IMR-90 (cell line): ENCODE data around the gene HHATL. TPM values are rescaled to one million over a fixed set of nuclear protein-coding genes. Genes with fewer than 3 reads are reported as not detected.
A peak's percentile ranks its signal among the peaks of the same experiment; 100 is the strongest.

Experiments used
- ATAC-seq: fragments of 200-7000 bp; cut with Tn5 transposase; 2 replicates; pipeline ENCODE4 v1.9.1; 2020; ENCODE audit warnings: low read depth, mild to moderate bottlenecking, moderate library complexity
- BruUV-seq: library from RNA; stranded (reverse); fragments of 400-500 nt; replicated peaks from 2 replicates; lab custom pipeline; 2021; lab: Mats Ljungman, UMichigan
- CTCF ChIA-PET: fragments of 300-600 bp; formaldehyde crosslinking; extraction: SDS; loops from one replicate; lab custom pipeline; 2021; ENCODE audit warnings: antibody characterized with exemption; lab: Yijun Ruan, JAX
- POLR2A ChIA-PET: fragments of 300-600 bp; sonication (Branson Sonifier 250); formaldehyde crosslinking; loops from one replicate; lab custom pipeline; 2022; ENCODE audit warnings: antibody characterized with exemption; ENCODE audit not compliant: unreplicated experiment; lab: Charles Lee
- DNase-seq: peaks from one replicate; pipeline ENCODE4 v3.0.0; 2013
- H2AFZ ChIP-seq: replicated peaks from 2 replicates; pipeline ENCODE3; 2013; ENCODE audit warnings: low read length, mild to moderate bottlenecking; ENCODE audit not compliant: poor library complexity
- H2AK5ac ChIP-seq: 2 replicates; pipeline ENCODE4 v1.6.1; 2013; ENCODE audit warnings: low read depth, low read length, inconsistent platforms
- H2AK9ac ChIP-seq: replicated peaks from 2 replicates; pipeline ENCODE3; 2013; ENCODE audit warnings: mild to moderate bottlenecking, low read depth, low read length, moderate library complexity; ENCODE audit not compliant: poor library complexity
- H2BK120ac ChIP-seq: 2 replicates; pipeline ENCODE4 v1.6.1; 2013; ENCODE audit warnings: low read depth, low read length, inconsistent platforms
- H2BK15ac ChIP-seq: 3 replicates; pipeline ENCODE4 v1.6.1; 2013; ENCODE audit warnings: low read depth, low read length, inconsistent platforms
- H2BK20ac ChIP-seq: 2 replicates; pipeline ENCODE4 v1.6.1; 2013; ENCODE audit warnings: low read depth, mild to moderate bottlenecking, inconsistent platforms, low read length, moderate library complexity
- H2BK5ac ChIP-seq: 2 replicates; pipeline ENCODE4 v1.6.1; 2013; ENCODE audit warnings: mild to moderate bottlenecking, low read depth, low read length, inconsistent platforms; ENCODE audit not compliant: poor library complexity, severe bottlenecking
- H3K14ac ChIP-seq: replicated peaks from 2 replicates; pipeline ENCODE4 v1.6.1; 2013; ENCODE audit warnings: low read depth, low read length, inconsistent platforms
- H3K18ac ChIP-seq: 2 replicates; pipeline ENCODE4 v1.6.1; 2013; ENCODE audit warnings: low read depth, low read length, control low read depth
- H3K23ac ChIP-seq: 2 replicates; pipeline ENCODE4 v1.6.1; 2013; ENCODE audit warnings: low read depth, low read length, inconsistent platforms
- H3K27ac ChIP-seq: 2 replicates; pipeline ENCODE4 v1.5.1; 2013; ENCODE audit warnings: mild to moderate bottlenecking, control low read depth, low read length; ENCODE audit not compliant: insufficient read depth
- H3K27me3 ChIP-seq: 2 replicates; pipeline ENCODE4 v1.6.1; 2013; ENCODE audit warnings: low read length; ENCODE audit not compliant: control insufficient read depth, insufficient read depth
- H3K36me3 ChIP-seq: 2 replicates; pipeline ENCODE4 v1.6.1; 2013; ENCODE audit warnings: low read length, mixed read lengths; ENCODE audit not compliant: control insufficient read depth, insufficient read depth
- H3K4ac ChIP-seq: 2 replicates; pipeline ENCODE4 v1.6.1; 2013; ENCODE audit warnings: low read depth, low read length, inconsistent platforms
- H3K4me1 ChIP-seq: 2 replicates; pipeline ENCODE4 v1.6.1; 2013; ENCODE audit warnings: low read length, mixed read lengths; ENCODE audit not compliant: control insufficient read depth, insufficient read depth
- H3K4me2 ChIP-seq: 2 replicates; pipeline ENCODE4 v1.6.1; 2013; ENCODE audit warnings: low read depth, mild to moderate bottlenecking, control low read depth, low read length, moderate library complexity
- H3K4me3 ChIP-seq: 2 replicates; pipeline ENCODE4 v1.5.1; 2013; ENCODE audit warnings: low read depth, mild to moderate bottlenecking, control low read depth, low read length, moderate library complexity; ENCODE audit not compliant: insufficient read depth
- H3K56ac ChIP-seq: 2 replicates; pipeline ENCODE4 v1.6.1; 2013; ENCODE audit warnings: low read length, inconsistent platforms; ENCODE audit not compliant: insufficient read depth; ENCODE audit errors: extremely low read depth
- H3K79me1 ChIP-seq, 2 experiments: 2 replicates each; pipeline ENCODE4 v1.6.1; 2013; ENCODE audit warnings: low read length in 2 of 2, inconsistent platforms in 1 of 2, low read depth in 1 of 2
- H3K9ac ChIP-seq: 2 replicates; pipeline ENCODE4 v1.6.1; 2013; ENCODE audit warnings: low read depth, low read length, control low read depth
- H3K9me1 ChIP-seq: 2 replicates; pipeline ENCODE4 v1.6.1; 2013; ENCODE audit warnings: low read length, inconsistent platforms; ENCODE audit not compliant: insufficient read depth
- H3K9me3 ChIP-seq: 2 replicates; pipeline ENCODE4 v1.6.1; 2013; ENCODE audit warnings: low read length; ENCODE audit not compliant: control insufficient read depth, insufficient read depth
- H4K20me1 ChIP-seq: 2 replicates; pipeline ENCODE4 v1.6.1; 2013; ENCODE audit warnings: low read length, inconsistent platforms; ENCODE audit not compliant: insufficient read depth
- H4K5ac ChIP-seq: 2 replicates; pipeline ENCODE4 v1.6.1; 2013; ENCODE audit warnings: mild to moderate bottlenecking, low read depth, low read length, control low read depth
- H4K8ac ChIP-seq, 2 experiments: 2 replicates each; pipeline ENCODE4 v1.6.1; 2013; ENCODE audit warnings: low read depth in 2 of 2, low read length in 2 of 2, control low read depth in 1 of 2, inconsistent platforms in 1 of 2
- H4K91ac ChIP-seq: 2 replicates; pipeline ENCODE4 v1.6.1; 2013; ENCODE audit warnings: low read depth, low read length, inconsistent platforms; ENCODE audit not compliant: insufficient read depth
- BHLHE40 ChIP-seq: fragments of 150-350 bp; IDR thresholded peaks from 2 replicates; pipeline ENCODE4 v1.6.1; 2016; ENCODE audit warnings: mild to moderate bottlenecking, low read depth, low read length
- CEBPB ChIP-seq: IDR thresholded peaks from 2 replicates; pipeline ENCODE4 v1.6.1; 2012; ENCODE audit warnings: low read depth, low read length, improper control_type of control experiment
- CHD1 ChIP-seq: IDR thresholded peaks from 2 replicates; pipeline ENCODE4 v1.6.1; 2012; ENCODE audit warnings: low read depth, low read length, improper control_type of control experiment
- CTCF ChIP-seq: conservative IDR thresholded peaks from 2 replicates; pipeline ENCODE4 v1.5.1; 2012; ENCODE audit warnings: mild to moderate bottlenecking, low read depth, low read length, improper control_type of control experiment
- ELK1 ChIP-seq: fragments of 150-350 bp; IDR thresholded peaks from 2 replicates; pipeline ENCODE4 v1.6.1; 2016; ENCODE audit warnings: low read depth, mild to moderate bottlenecking, low read length, moderate library complexity, borderline replicate concordance
- FOS ChIP-seq: fragments of 150-350 bp; IDR thresholded peaks from 2 replicates; pipeline ENCODE4 v1.6.1; 2016; ENCODE audit warnings: low read depth, low read length
- MAFK ChIP-seq: IDR thresholded peaks from 2 replicates; pipeline ENCODE4 v1.6.1; 2012; ENCODE audit warnings: low read depth, low read length, improper control_type of control experiment
- MAZ ChIP-seq: IDR thresholded peaks from 2 replicates; pipeline ENCODE4 v1.6.1; 2012; ENCODE audit warnings: low read depth, mild to moderate bottlenecking, low read length, improper control_type of control experiment, moderate library complexity, borderline replicate concordance
- MXI1 ChIP-seq: IDR thresholded peaks from 2 replicates; pipeline ENCODE4 v1.6.1; 2012; ENCODE audit warnings: low read depth, mild to moderate bottlenecking, low read length, moderate library complexity, borderline replicate concordance
- NFE2L2 ChIP-seq: fragments of 150-350 bp; IDR thresholded peaks from 2 replicates; pipeline ENCODE4 v1.6.1; 2016; ENCODE audit warnings: low read depth, mild to moderate bottlenecking, low read length
- POLR2A ChIP-seq: IDR thresholded peaks from 2 replicates; pipeline ENCODE4 v1.6.1; 2012; ENCODE audit warnings: mild to moderate bottlenecking, low read depth, low read length
- RAD21 ChIP-seq: IDR thresholded peaks from 2 replicates; pipeline ENCODE4 v1.6.1; 2012; ENCODE audit warnings: low read length, improper control_type of control experiment
- RCOR1 ChIP-seq: IDR thresholded peaks from 2 replicates; pipeline ENCODE4 v1.6.1; 2012; ENCODE audit warnings: mild to moderate bottlenecking, low read length, improper control_type of control experiment; ENCODE audit not compliant: insufficient replicate concordance
- RFX5 ChIP-seq: IDR thresholded peaks from 2 replicates; pipeline ENCODE4 v1.8.0; 2012; ENCODE audit warnings: low read depth, mild to moderate bottlenecking, low read length, moderate library complexity
- SMC3 ChIP-seq: fragments of 150-350 bp; IDR thresholded peaks from 2 replicates; pipeline ENCODE4 v1.6.1; 2016; ENCODE audit warnings: low read depth, mild to moderate bottlenecking, antibody characterized with exemption, low read length, moderate library complexity
- USF2 ChIP-seq: fragments of 150-350 bp; IDR thresholded peaks from 2 replicates; pipeline ENCODE4 v1.6.1; 2017; ENCODE audit warnings: mild to moderate bottlenecking, antibody characterized with exemption, low read length, low read depth
- WGBS, 2 experiments: methylation state at CpG; one replicate each; pipeline versions ENCODE4 v1.1.5 to v1.1.7; 2013; ENCODE audit warnings: missing lambda C conversion rate in 2 of 2; ENCODE audit not compliant: insufficient read length in 1 of 2; ENCODE audit errors: extremely low coverage in 2 of 2; 5-methylcytosine and 5-hydroxymethylcytosine counted together
- dilution Hi-C: fragments of 300-500 bp; cut with HindIII; formaldehyde crosslinking; loops from one replicate; pipeline ENCODE4 v1.14.3; 2018; ENCODE audit warnings: low sequenced_read_pairs; ENCODE audit not compliant: unreplicated experiment
- in situ Hi-C: fragments of 300-500 bp; cut with MboI; formaldehyde crosslinking; loops from 3 replicates; pipeline ENCODE4 v1.14.3; 2019; ENCODE audit warnings: low sequenced_read_pairs, inconsistent platforms, mixed read lengths
- intact Hi-C: fragments of 100-400 bp; cut with micrococcal nuclease; formaldehyde crosslinking; loops from 2 replicates; pipeline ENCODE4 v1.10.0; 2022
- polyA plus RNA-seq, 3 experiments: library from polyadenylated mRNA; depleted of rRNA; stranded (reverse); fragments of >200 nt; gene quantifications; 2 replicates each; pipeline ENCODE4 v1.2.3, GENCODE V29; 2012; ENCODE audit warnings: low replicate concordance in 1 of 3
- total RNA-seq: library from RNA; depleted of rRNA; stranded (reverse); fragments of >200 nt; gene quantifications from 2 replicates; pipeline ENCODE4 v1.2.3, GENCODE V29; 2012

HHATL gene
- total and polyA plus RNA-seq, 2 of the 4 experiments (the other 2 are of a cell fraction) = not detected

- no peak overlapping the region for H2BK5ac ChIP-seq
- H3K27ac ChIP-seq = no peak overlapping the region
- no peak for TF ChIP-seq SMC3
- TF ChIP-seq POLR2A = no peak
- no peak for TF ChIP-seq USF2
- TF ChIP-seq CEBPB = no peak
- no peak for TF ChIP-seq RCOR1
- no peak for TF ChIP-seq MAZ
- TF ChIP-seq MAFK = no peak
- no peak for TF ChIP-seq NFE2L2
- no peak for TF ChIP-seq MXI1
- no peak for TF ChIP-seq BHLHE40
- TF ChIP-seq CTCF = no peak
- TF ChIP-seq CHD1 = no peak
- TF ChIP-seq ELK1 = no peak
- no peak for TF ChIP-seq RAD21
- no peak for TF ChIP-seq FOS
- no peak for TF ChIP-seq RFX5
- no peak overlapping the region for H2BK120ac ChIP-seq
- no TSS peak for BruUV-seq
- no peak overlapping the region for H2AK5ac ChIP-seq
- H3K36me3 ChIP-seq = peaks cover 21% of the 10 kb centered on the region; the same call in 1 of the 2 replicates
- dilution Hi-C loops = no loop called here
- H3K4me3 ChIP-seq = no peak overlapping the region
- POLR2A ChIA-PET = no interaction called here
- H3K9me3 ChIP-seq = no peaks in the 10 kb centered on the region
- no peak overlapping the region for H2BK15ac ChIP-seq
- in situ Hi-C loops = no loop called here
- no peak for DNase-seq
- no peak overlapping the region for H4K5ac ChIP-seq
- no peak overlapping the region for H3K4me2 ChIP-seq
- H2AK9ac ChIP-seq = peak overlapping the region; percentile 1
- H3K9me1 ChIP-seq = peaks cover 31% of the 10 kb centered on the region
- H2AFZ ChIP-seq = no peak overlapping the region
- intact Hi-C loops = loop anchor here (5.0 kb wide), 1 partner anchor 566 kb away; the partner anchor contains the start of gene TRAK1
- H4K20me1 ChIP-seq = peaks cover 30% of the 10 kb centered on the region
- WGBS, 2 experiments = 91% methylated on average over 27 of the region's 34 CpGs; no CpG with 5 or more reads in 1 of the 2 experiments
- H3K4me1 ChIP-seq = peaks cover 15% of the 10 kb centered on the region
- no peak for ATAC-seq
- no peak overlapping the region for H2BK20ac ChIP-seq
- no peak overlapping the region for H3K23ac ChIP-seq
- H3K9ac ChIP-seq = no peak overlapping the region
- no peak overlapping the region for H4K8ac ChIP-seq
- H3K18ac ChIP-seq = no peak overlapping the region
- H3K56ac ChIP-seq = no peak overlapping the region
- no peak overlapping the region for H3K14ac ChIP-seq
- peaks cover 15 to 55% of the 10 kb centered on the region in 2 experiments for H3K79me1 ChIP-seq
- no peaks in the 10 kb centered on the region for H3K27me3 ChIP-seq
- H3K4ac ChIP-seq = no peak overlapping the region
- H4K91ac ChIP-seq = no peak overlapping the region
- CTCF ChIA-PET = no interaction called here
Measured at GRCh38 chr3:42658091-42658770, 44.4 kb downstream of the HHATL start.
